ENCODE results near the gene DHCR24.
"Not testable (repeated sequence)": the region's sequence is repeated elsewhere in the genome, so short reads cannot be mapped to it uniquely, and the experiment has no call there.

The DHCR24 gene

GRCh38 chr1:54887665-54888071, 673 bp upstream of the DHCR24 start:
- DNase-seq, result peak; percentile 26

GRCh38 chr1:54885807-54886723, 930 bp downstream of the DHCR24 start:
- peak; percentile 15 for DNase-seq

GRCh38 chr1:54885237-54885679, 1.7 kb downstream of the DHCR24 start:
- DNase-seq, result no peak

- no peak for DNase-seq
These were observed 2.2 kb downstream of the DHCR24 start for GRCh38 chr1:54884768-54885167.

- DNase-seq, result no peak
These were observed 2.8 kb downstream of the DHCR24 start for GRCh38 chr1:54884135-54884586.

- DNase-seq, result no peak
These were observed 3.5 kb downstream of the DHCR24 start for GRCh38 chr1:54883349-54884102.

- peak; percentile 0 for DNase-seq
These were observed 4.5 kb downstream of the DHCR24 start for GRCh38 chr1:54882519-54882918.

GRCh38 chr1:54881604-54882003, 5.4 kb downstream of the DHCR24 start:
- not testable (repeated sequence) for DNase-seq

GRCh38 chr1:54879872-54880271, 7.1 kb downstream of the DHCR24 start:
- DNase-seq, result no peak

GRCh38 chr1:54876814-54877213, 10.2 kb downstream of the DHCR24 start:
- no peak for DNase-seq

GRCh38 chr1:54875000-54875399, 12.0 kb downstream of the DHCR24 start:
- no peak for DNase-seq

- DNase-seq, result no peak
These were observed 12.7 kb downstream of the DHCR24 start for GRCh38 chr1:54874079-54874830.

- DNase-seq, result no peak
These were observed 15.0 kb downstream of the DHCR24 start for GRCh38 chr1:54872036-54872331.

- no peak for DNase-seq
These were observed 15.5 kb downstream of the DHCR24 start for GRCh38 chr1:54871275-54872035.

- DNase-seq, result no peak
These were observed 16.1 kb downstream of the DHCR24 start for GRCh38 chr1:54870869-54871268.

- DNase-seq, result no peak
These were observed 17.7 kb downstream of the DHCR24 start for GRCh38 chr1:54869173-54869851.

GRCh38 chr1:54867717-54868057, 19.3 kb downstream of the DHCR24 start:
- no peak for DNase-seq

GRCh38 chr1:54866801-54867716, 19.9 kb downstream of the DHCR24 start:
- DNase-seq, result no peak

GRCh38 chr1:54865238-54866073, 21.5 kb downstream of the DHCR24 start:
- no peak for DNase-seq
